ENCODE data around the gene TSPAN2. TPM values are rescaled to one million over a fixed set of nuclear protein-coding genes. Genes with fewer than 3 reads are reported as not detected.

Gene TSPAN2
- polyA plus RNA-seq, 3 donors, result 3.5 to 20.6 (median 16.7) TPM

- Histone ChIP-seq H3K27ac (ENCODE audit: low read depth in 1 of 2, low read length in 2 of 2) (no peak overlapping the region), H3K79me2 (ENCODE audit: insufficient read depth, low read length) (no peaks in the 10 kb centered on the region), H4K20me1 (ENCODE audit: insufficient read depth, low read length) (no peaks in the 10 kb centered on the region), H3K27me3 (ENCODE audit: control insufficient read depth in 2 of 2, insufficient read depth in 2 of 2, low read length in 2 of 2) (no peaks in the 10 kb centered on the region), H3K4me3 (replicated peaks in 1 of 3; ENCODE audit: low read depth in 2 of 3, low read length in 3 of 3) (no peak overlapping the region), H2AFZ (ENCODE audit: insufficient read depth, low read depth, low read length, poor library complexity, severe bottlenecking) (no peak overlapping the region), H3K9ac (ENCODE audit: insufficient read depth, low read length, poor library complexity, severe bottlenecking) (no peak overlapping the region), H3K9me3 (replicated peaks in 1 of 2; ENCODE audit: control insufficient read depth in 1 of 2, insufficient read depth in 1 of 2, low read length in 2 of 2) (no peaks in the 10 kb centered on the region), H3K4me2 (replicated peaks; ENCODE audit: extremely low read depth, low read length, poor library complexity, severe bottlenecking) (no peak overlapping the region), H3K36me3 (replicated peaks in 1 of 2; ENCODE audit: control insufficient read depth in 1 of 2, insufficient read depth in 2 of 2, low read length in 2 of 2) (peaks cover 0 to 7% of the 10 kb centered on the region in 2 donors), H3K4me1 (ENCODE audit: control insufficient read depth in 1 of 2, insufficient read depth in 2 of 2, low read length in 2 of 2) (no peaks in the 10 kb centered on the region)
- no peaks in the 10 kb centered on the region for H3K27me3 Mint-ChIP-seq (ENCODE audit: low read depth in 3 of 3)
- no peak overlapping the region for H3K27ac Mint-ChIP-seq
- H3K36me3 Mint-ChIP-seq, result peaks cover 24 to 35% of the 10 kb centered on the region in 2 donors
- TF ChIP-seq, protein P1, sequence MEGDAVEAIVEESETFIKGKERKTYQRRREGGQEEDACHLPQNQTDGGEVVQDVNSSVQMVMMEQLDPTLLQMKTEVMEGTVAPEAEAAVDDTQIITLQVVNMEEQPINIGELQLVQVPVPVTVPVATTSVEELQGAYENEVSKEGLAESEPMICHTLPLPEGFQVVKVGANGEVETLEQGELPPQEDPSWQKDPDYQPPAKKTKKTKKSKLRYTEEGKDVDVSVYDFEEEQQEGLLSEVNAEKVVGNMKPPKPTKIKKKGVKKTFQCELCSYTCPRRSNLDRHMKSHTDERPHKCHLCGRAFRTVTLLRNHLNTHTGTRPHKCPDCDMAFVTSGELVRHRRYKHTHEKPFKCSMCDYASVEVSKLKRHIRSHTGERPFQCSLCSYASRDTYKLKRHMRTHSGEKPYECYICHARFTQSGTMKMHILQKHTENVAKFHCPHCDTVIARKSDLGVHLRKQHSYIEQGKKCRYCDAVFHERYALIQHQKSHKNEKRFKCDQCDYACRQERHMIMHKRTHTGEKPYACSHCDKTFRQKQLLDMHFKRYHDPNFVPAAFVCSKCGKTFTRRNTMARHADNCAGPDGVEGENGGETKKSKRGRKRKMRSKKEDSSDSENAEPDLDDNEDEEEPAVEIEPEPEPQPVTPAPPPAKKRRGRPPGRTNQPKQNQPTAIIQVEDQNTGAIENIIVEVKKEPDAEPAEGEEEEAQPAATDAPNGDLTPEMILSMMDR (IDR thresholded peaks at IDR 0.05), result no peak
- peaks cover 0 to 8% (median 3%) of the 10 kb centered on the region in 7 donors for H3K9me3 Mint-ChIP-seq
- DNase-seq, result no peak
- H3K4me3 Mint-ChIP-seq, result no peak overlapping the region
- intact Hi-C loops (cut with micrococcal nuclease), result no loop called here
- H3K4me1 Mint-ChIP-seq, result no peaks in the 10 kb centered on the region
Measured at GRCh38 chr1:115041654-115042053, 47.6 kb downstream of the TSPAN2 start.

GRCh38 chr1:115040501-115040900 lies 48.8 kb downstream of the TSPAN2 start:
- Histone ChIP-seq H3K27me3 (ENCODE audit: control insufficient read depth in 2 of 2, insufficient read depth in 2 of 2, low read length in 2 of 2) (no peaks in the 10 kb centered on the region), H3K4me2 (replicated peaks; ENCODE audit: extremely low read depth, low read length, poor library complexity, severe bottlenecking) (no peak overlapping the region), H3K4me1 (ENCODE audit: control insufficient read depth in 1 of 2, insufficient read depth in 2 of 2, low read length in 2 of 2) (no peaks in the 10 kb centered on the region), H3K9me3 (replicated peaks in 1 of 2; ENCODE audit: control insufficient read depth in 1 of 2, insufficient read depth in 1 of 2, low read length in 2 of 2) (no peaks in the 10 kb centered on the region), H2AFZ (ENCODE audit: insufficient read depth, low read depth, low read length, poor library complexity, severe bottlenecking) (no peak overlapping the region), H3K27ac (ENCODE audit: low read depth in 1 of 2, low read length in 2 of 2) (no peak overlapping the region), H3K4me3 (replicated peaks in 1 of 3; ENCODE audit: low read depth in 2 of 3, low read length in 3 of 3) (no peak overlapping the region), H3K9ac (ENCODE audit: insufficient read depth, low read length, poor library complexity, severe bottlenecking) (no peak overlapping the region), H4K20me1 (ENCODE audit: insufficient read depth, low read length) (no peaks in the 10 kb centered on the region), H3K79me2 (ENCODE audit: insufficient read depth, low read length) (no peaks in the 10 kb centered on the region), H3K36me3 (replicated peaks in 1 of 2; ENCODE audit: control insufficient read depth in 1 of 2, insufficient read depth in 2 of 2, low read length in 2 of 2) (peaks cover 0 to 7% of the 10 kb centered on the region in 2 donors)
- H3K27ac Mint-ChIP-seq, result no peak overlapping the region
- intact Hi-C loops (cut with micrococcal nuclease), result no loop called here
- TF ChIP-seq, protein P1 (IDR thresholded peaks at IDR 0.05), result no peak
- H3K9me3 Mint-ChIP-seq, result peaks cover 0 to 8% (median 0%) of the 10 kb centered on the region in 7 donors
- no peaks in the 10 kb centered on the region for H3K27me3 Mint-ChIP-seq (ENCODE audit: low read depth in 3 of 3)
- peaks cover 16 to 26% of the 10 kb centered on the region in 2 donors for H3K36me3 Mint-ChIP-seq
- WGBS (ENCODE audit: insufficient coverage), result no CpG with 5 or more reads among the region's 2 CpGs
- H3K4me1 Mint-ChIP-seq, result no peaks in the 10 kb centered on the region
- no peak overlapping the region for H3K4me3 Mint-ChIP-seq
- no peak for DNase-seq

All from CD14-positive monocyte (primary cell).